Measurements from ENCODE around the gene NOTCH1.

Gene NOTCH1

GRCh38 chr9:136496801-136497620, 48.8 kb downstream of the NOTCH1 start:
- no peak for FAIRE-seq
- TF ChIP-seq POLR2A (IDR thresholded peaks at IDR 0.05; ENCODE audit: low read depth, low read length) (no peak), TAF1 (IDR thresholded peaks at IDR 0.05; ENCODE audit: borderline replicate concordance, low read depth, low read length) (no peak), POLR2AphosphoS5 (IDR thresholded peaks at IDR 0.05; ENCODE audit: low read depth, low read length) (no peak)
- no peak for DNase-seq (ENCODE audit: insufficient read length)

- DNase-seq (ENCODE audit: insufficient read length), result no peak
- FAIRE-seq, result no peak
- TF ChIP-seq TAF1 (IDR thresholded peaks at IDR 0.05; ENCODE audit: borderline replicate concordance, low read depth, low read length), result no peak
- no peak for TF ChIP-seq POLR2AphosphoS5 (IDR thresholded peaks at IDR 0.05; ENCODE audit: low read depth, low read length)
- TF ChIP-seq POLR2A (IDR thresholded peaks at IDR 0.05; ENCODE audit: low read depth, low read length), result no peak
Measured at GRCh38 chr9:136496181-136496580, 49.7 kb downstream of the NOTCH1 start.

- FAIRE-seq (no peak), DNase-seq (ENCODE audit: insufficient read length) (no peak)
- TF ChIP-seq TAF1 (IDR thresholded peaks at IDR 0.05; ENCODE audit: borderline replicate concordance, low read depth, low read length) (no peak), POLR2A (IDR thresholded peaks at IDR 0.05; ENCODE audit: low read depth, low read length) (no peak), POLR2AphosphoS5 (IDR thresholded peaks at IDR 0.05; ENCODE audit: low read depth, low read length) (no peak)
Measured at GRCh38 chr9:136495238-136495800, 50.5 kb downstream of the NOTCH1 start.

GRCh38 chr9:136494531-136495215, 51.2 kb downstream of the NOTCH1 start:
- FAIRE-seq (no peak), DNase-seq (ENCODE audit: insufficient read length) (no peak)
- TF ChIP-seq TAF1 (IDR thresholded peaks at IDR 0.05; ENCODE audit: borderline replicate concordance, low read depth, low read length) (no peak), POLR2AphosphoS5 (IDR thresholded peaks at IDR 0.05; ENCODE audit: low read depth, low read length) (no peak), POLR2A (IDR thresholded peaks at IDR 0.05; ENCODE audit: low read depth, low read length) (no peak)

GRCh38 chr9:136494012-136494411, 51.8 kb downstream of the NOTCH1 start:
- FAIRE-seq, result no peak
- TF ChIP-seq POLR2AphosphoS5 (IDR thresholded peaks at IDR 0.05; ENCODE audit: low read depth, low read length) (no peak), TAF1 (IDR thresholded peaks at IDR 0.05; ENCODE audit: borderline replicate concordance, low read depth, low read length) (no peak), POLR2A (IDR thresholded peaks at IDR 0.05; ENCODE audit: low read depth, low read length) (no peak)
- DNase-seq (ENCODE audit: insufficient read length), result no peak

DNA sequence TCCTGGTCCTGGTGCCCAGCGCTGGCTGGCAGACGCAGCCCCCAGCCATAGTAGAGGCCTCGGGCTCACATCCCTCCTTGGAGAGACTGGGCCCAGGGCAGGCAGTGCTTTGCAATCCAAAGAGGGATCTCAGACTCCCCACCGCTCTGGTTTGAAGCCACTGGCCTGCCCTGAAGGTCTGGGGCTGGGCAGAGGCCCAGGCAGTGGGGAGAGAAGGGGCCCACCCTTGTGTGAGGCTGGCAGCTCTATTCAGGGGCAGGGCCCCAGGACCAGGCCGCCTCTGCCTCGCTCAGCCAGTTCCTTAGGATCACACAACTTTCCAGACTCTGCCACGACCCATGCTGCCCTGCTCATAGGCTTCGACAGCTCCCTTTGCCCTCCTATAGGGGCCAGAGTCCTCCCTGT, 52.3 kb downstream of the NOTCH1 start:
- DNase-seq (ENCODE audit: insufficient read length), result no peak
- TF ChIP-seq POLR2AphosphoS5 (IDR thresholded peaks at IDR 0.05; ENCODE audit: low read depth, low read length), result no peak
- no peak for TF ChIP-seq POLR2A (IDR thresholded peaks at IDR 0.05; ENCODE audit: low read depth, low read length)
- no peak for TF ChIP-seq TAF1 (IDR thresholded peaks at IDR 0.05; ENCODE audit: borderline replicate concordance, low read depth, low read length)
- FAIRE-seq, result no peak

DNA sequence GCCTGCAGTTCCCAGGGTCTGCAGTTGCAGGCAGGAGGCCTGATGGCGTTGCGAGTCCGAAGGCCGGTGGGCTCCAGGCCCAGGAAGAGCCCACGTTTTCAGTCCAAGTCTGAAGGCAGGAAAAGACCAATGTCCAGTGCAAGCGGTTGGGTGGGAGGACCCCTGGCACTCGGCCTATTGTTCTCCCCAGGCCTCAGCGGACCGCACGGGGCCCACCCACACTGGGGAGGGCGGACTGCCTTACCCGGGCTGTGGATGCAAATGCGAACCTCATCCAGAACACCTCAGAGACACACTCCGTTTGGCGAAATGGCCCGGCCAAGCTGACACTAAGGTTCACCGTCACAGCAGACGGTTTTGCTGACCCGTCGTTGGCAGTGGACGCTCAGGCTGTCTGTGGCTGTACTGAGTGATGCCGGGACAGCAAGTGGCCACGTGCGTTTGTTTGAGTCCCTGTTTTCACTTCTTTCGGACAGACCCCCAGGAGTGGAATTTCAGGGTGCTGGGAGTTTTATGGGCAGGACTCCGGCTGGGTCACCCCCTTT, 52.8 kb downstream of the NOTCH1 start:
- no peak for FAIRE-seq
- DNase-seq (ENCODE audit: insufficient read length), result no peak
- no peak for TF ChIP-seq POLR2AphosphoS5 (IDR thresholded peaks at IDR 0.05; ENCODE audit: low read depth, low read length)
- TF ChIP-seq TAF1 (IDR thresholded peaks at IDR 0.05; ENCODE audit: borderline replicate concordance, low read depth, low read length), result no peak
- no peak for TF ChIP-seq POLR2A (IDR thresholded peaks at IDR 0.05; ENCODE audit: low read depth, low read length)

- DNase-seq (ENCODE audit: insufficient read length), result no peak
- FAIRE-seq, result no peak
- TF ChIP-seq TAF1 (IDR thresholded peaks at IDR 0.05; ENCODE audit: borderline replicate concordance, low read depth, low read length), result no peak
- TF ChIP-seq POLR2AphosphoS5 (IDR thresholded peaks at IDR 0.05; ENCODE audit: low read depth, low read length), result no peak
- no peak for TF ChIP-seq POLR2A (IDR thresholded peaks at IDR 0.05; ENCODE audit: low read depth, low read length)
Measured at GRCh38 chr9:136489731-136490130, 56.1 kb downstream of the NOTCH1 start.

- TF ChIP-seq POLR2A (IDR thresholded peaks at IDR 0.05; ENCODE audit: low read depth, low read length) (no peak), POLR2AphosphoS5 (IDR thresholded peaks at IDR 0.05; ENCODE audit: low read depth, low read length) (no peak), TAF1 (IDR thresholded peaks at IDR 0.05; ENCODE audit: borderline replicate concordance, low read depth, low read length) (no peak)
- DNase-seq (ENCODE audit: insufficient read length) (no peak), FAIRE-seq (peak; percentile 67)
Measured at GRCh38 chr9:136488247-136489214, 57.3 kb downstream of the NOTCH1 start.

DNA sequence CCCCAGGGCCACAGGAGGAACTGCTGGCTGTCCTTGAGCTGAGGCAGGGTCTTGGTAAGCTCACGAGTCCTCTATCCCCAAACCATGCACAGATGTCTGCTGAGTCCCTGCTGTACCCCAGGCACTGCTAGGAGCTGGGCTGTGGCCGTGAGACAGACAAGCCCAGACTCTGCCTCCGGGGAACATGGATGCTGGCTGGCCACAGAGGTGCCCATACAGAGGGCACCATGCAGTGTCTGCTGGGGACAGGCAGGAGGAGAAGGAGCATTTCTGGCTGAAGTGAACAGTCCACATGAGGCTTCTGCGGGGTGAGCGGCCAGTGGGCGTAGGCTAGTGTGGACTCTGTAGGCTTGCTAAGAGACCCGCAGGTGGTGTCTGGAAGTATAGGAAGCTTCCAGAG, 58.2 kb downstream of the NOTCH1 start:
- TF ChIP-seq POLR2A (IDR thresholded peaks at IDR 0.05; ENCODE audit: low read depth, low read length) (no peak), TAF1 (IDR thresholded peaks at IDR 0.05; ENCODE audit: borderline replicate concordance, low read depth, low read length) (no peak), POLR2AphosphoS5 (IDR thresholded peaks at IDR 0.05; ENCODE audit: low read depth, low read length) (no peak)
- DNase-seq (ENCODE audit: insufficient read length) (no peak), FAIRE-seq (no peak)

Measured in GM12892 (cell line).